ENCODE data around the gene PARS2. TPM values are rescaled to one million over a fixed set of nuclear protein-coding genes. Genes with fewer than 3 reads are reported as not detected.

The PARS2 gene
- polyA plus RNA-seq (2013, experiment 1 of 2; ENCODE audit: insufficient read length): 2.5 TPM
- polyA plus RNA-seq (2013, experiment 2 of 2; ENCODE audit: insufficient read length): 2.8 TPM

- DNase-seq: peak; percentile 100
Observed at GRCh38 chr1:54764133-54764921, at the start of gene PARS2. PARS2 (minus strand) TSS chr1:54764523; CDS start chr1:54759161, 5,362 bp downstream.

GRCh38 chr1:54814126-54814498 is 49.8 kb upstream of the PARS2 start:
- DNase-seq: no peak

- DNase-seq: no peak
Observed at GRCh38 chr1:54813485-54814125, 49.3 kb upstream of the PARS2 start.

GRCh38 chr1:54812801-54813484 is 48.6 kb upstream of the PARS2 start:
- DNase-seq: no peak

- no peak for DNase-seq
Observed at GRCh38 chr1:54811739-54812655, 47.7 kb upstream of the PARS2 start.

GRCh38 chr1:54811066-54811465 is 46.7 kb upstream of the PARS2 start:
- no peak for DNase-seq

GRCh38 chr1:54810153-54810942 is 46.0 kb upstream of the PARS2 start:
- DNase-seq: peak; percentile 43

- DNase-seq: no peak
Observed at GRCh38 chr1:54809496-54810074, 45.3 kb upstream of the PARS2 start.

- DNase-seq: no peak
Observed at GRCh38 chr1:54808443-54809207, 44.3 kb upstream of the PARS2 start.

- DNase-seq: no peak
Observed at GRCh38 chr1:54807756-54808155, 43.4 kb upstream of the PARS2 start.

GRCh38 chr1:54806931-54807611 is 42.7 kb upstream of the PARS2 start:
- DNase-seq: peak; percentile 53

- no peak for DNase-seq
Observed at GRCh38 chr1:54805981-54806381, 41.7 kb upstream of the PARS2 start.

GRCh38 chr1:54805466-54805865 is 41.1 kb upstream of the PARS2 start:
- DNase-seq: no peak

- DNase-seq: no peak
Observed at GRCh38 chr1:54804471-54805132, 40.3 kb upstream of the PARS2 start.

- no peak for DNase-seq
Observed at GRCh38 chr1:54803761-54804470, 39.6 kb upstream of the PARS2 start.

- no peak for DNase-seq
Observed at GRCh38 chr1:54800899-54801759, 36.8 kb upstream of the PARS2 start, which contains the start of gene TTC22. TTC22 (minus strand) TSS chr1:54801323; CDS start chr1:54801163, 160 bp downstream.

All from fibroblast of skin of back (primary cell).